Stimulated activated CD8-positive, alpha-beta memory T cell treated with anti-CD3 and anti-CD28 coated beads, Interleukin-2, amount 100 ng/mL, for 48 hours (primary cell): ENCODE measurements around the gene EGF.
"Not testable (repeated sequence)": the region's sequence is repeated elsewhere in the genome, so short reads cannot be mapped to it uniquely, and the experiment has no call there.

ENCODE experiments used
- DNase-seq, 2 donors: peaks; one replicate each; pipeline ENCODE4 v3.0.0-alpha.2; 2020; ENCODE audit warnings: low read depth in 2 of 2

Gene EGF

DNA sequence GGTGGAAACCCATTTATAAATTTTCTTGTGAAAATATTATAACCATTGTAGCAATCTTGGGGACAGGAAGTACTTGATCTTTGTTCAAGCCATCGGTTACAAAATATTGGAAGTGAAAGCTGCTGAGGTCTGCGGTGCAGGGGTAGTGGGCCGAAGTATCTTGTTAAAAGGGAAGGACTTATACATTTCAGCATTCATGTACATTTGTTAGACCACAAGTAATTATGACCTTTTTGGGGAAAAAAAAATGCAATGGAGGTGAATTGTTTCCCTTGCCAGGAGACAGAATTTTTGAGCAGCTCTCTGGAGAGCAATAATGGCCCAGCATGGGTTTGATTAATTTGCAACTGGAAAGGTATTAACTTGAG lies 121.3 kb downstream of the EGF start:
- DNase-seq = no peak

- DNase-seq = not testable (repeated sequence)
Measured at GRCh38 chr4:110039164-110039563, 126.5 kb downstream of the EGF start.

- DNase-seq = no peak
Measured at GRCh38 chr4:110041735-110042134, 129.1 kb downstream of the EGF start.

DNA sequence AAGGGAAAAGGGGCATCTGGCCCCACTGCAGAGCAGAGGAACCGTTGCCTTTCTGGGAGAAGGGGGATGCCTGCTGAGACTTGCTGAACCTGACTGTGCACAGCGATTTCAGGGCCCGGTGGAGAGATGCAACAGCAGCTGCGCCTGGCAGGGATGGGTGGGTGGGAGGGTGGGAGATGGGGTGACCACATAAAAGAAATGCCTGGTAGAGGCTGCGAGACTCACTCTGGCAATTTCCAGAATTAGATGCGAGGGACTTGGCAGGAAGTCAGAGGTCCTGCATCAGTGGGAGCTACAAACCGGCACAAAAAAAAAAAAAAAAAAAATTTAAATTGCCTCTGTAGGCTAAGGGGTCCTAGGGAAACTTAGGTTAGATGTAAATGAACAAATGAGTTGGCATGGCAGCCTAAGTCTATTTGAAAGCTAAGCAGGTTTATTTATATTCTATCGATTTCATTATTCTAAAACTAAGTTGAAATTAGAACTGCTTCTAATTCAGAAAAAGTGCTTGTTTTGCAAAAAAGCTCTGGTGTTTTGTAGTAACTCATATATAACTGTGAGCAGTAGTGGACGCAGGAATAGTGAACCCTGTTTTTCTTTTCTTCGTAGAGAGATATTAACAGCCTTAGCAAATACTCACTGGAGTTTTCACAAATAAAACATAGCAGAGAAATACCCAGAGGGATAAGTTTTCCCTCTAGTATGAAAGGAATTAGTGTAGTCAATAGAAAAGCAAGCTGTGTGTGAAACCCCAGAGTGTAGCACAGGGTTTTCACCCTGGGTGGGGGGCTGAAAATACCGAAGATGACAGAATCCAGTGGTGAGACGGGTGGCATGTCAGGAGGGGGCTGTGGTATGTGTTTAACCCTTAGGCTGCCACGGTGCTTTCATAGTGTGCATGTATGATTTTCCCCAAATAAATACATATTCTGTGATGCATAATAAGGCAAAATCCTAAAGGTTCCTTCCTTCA lies 130.1 kb downstream of the EGF start:
- DNase-seq = no peak

DNA sequence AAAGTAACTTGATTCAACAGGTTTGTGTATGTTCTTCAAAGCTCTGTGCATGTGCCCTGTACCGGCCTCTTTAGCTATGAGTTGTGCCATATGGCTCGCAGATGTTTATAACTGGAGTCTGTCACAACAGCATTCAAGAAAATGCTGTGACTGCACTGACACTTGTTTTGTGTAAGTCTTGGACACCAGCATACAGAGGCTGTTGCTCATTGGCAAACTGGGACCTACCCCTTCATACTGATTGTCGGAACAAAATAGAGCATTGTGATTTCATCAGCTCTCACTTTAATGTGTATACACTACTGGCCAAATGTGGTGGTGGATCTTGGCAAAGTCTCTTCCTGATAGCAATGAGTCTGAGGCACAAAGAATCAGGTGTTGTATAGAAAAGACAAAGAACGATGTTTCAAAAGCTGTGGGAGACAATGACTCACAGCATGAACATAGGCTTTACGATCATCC lies 133.9 kb downstream of the EGF start:
- no peak for DNase-seq

DNA sequence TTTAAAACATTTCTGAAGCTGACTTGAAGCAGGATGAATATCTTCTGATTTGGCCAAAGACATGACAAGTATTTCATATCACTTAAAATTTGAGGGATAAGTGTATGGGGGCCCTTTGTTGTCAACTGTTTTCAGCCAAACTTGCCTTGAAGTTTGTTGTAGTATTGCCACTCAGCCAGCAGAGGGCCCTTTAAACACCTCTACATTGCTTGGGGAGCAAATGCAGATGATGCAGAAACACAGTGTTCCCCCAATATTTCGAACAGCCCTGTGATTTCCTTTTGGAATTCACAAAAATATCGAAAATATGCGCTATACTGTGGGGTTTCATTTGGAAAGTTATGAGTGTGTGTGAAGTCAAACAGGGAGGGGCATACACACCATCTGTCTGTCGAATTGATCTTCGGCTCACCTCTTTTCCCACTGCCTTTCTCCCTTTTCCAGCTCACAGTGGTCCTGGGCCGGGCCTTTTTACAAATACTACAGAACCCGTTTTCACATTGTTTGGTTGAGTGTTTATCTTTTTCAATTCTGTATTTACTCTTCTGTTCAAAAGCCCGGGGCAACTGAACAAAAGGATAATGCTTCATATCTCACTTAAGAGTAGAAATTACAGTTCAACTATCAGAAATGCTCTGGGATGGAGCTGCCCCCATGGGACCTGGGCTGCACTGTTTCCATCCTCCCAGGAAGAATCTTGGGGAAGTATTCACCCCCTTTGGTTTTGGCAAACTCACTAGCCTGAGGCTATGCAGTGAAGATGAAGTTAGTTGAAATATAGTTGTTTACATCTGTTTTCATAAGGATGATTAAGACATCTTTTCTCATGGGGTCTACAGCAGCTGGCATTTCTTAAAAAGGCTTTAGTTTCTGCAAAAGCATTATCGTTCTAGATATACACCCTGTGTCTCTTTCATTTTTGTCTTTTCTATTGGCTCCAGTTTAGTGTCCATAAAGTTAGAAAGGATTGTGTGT lies 137.6 kb downstream of the EGF start:
- DNase-seq = peak in 1 of 2 donors; percentile 26

DNA sequence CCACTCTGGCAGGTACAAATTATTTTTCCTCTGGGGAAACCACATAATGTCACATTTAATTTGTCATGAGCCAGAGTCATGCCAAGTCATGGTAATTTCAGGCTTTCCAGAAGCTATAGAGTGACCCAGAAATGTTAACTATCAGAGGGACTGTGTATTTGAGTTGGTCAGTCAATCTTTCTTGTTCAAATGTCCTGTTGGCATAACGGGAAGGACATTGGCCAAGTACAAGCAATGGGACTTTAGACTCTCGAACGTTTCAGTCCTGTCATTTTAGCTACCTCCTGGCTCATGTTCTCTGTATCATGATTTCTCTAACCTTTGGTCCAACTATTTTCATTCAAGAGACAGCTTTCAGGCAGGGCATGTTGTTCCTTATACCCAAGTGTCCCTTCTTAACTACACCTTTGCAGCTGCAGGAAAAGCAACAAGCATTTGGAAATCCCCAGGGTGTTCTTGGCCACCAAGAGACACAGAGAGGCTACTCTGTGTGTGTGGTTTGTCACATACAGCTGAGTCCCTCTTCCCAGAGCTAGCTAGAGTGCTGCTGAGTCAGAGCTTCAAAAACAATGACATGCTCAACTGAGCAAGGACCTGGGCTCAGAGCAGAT lies 142.6 kb downstream of the EGF start:
- DNase-seq = no peak

DNA sequence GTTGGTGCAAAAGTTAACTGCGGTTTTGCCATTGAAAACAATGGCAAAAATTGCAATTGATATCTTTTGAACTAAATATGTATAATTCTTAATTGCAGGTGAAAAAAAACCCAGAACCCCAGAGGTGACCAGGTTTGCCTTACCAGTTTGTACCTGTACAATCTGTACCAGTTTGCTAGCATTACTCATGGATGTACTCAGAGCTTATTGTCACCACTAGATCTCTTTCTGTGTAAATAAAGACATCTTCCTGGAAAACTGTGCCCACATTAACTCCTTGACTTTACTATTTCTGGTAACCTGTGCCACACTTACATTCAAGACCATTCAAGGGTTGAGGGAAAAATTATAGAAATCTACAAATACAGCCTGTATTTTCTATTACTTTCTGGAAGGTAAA lies 146.0 kb downstream of the EGF start:
- DNase-seq = no peak

GRCh38 chr4:110059556-110060191 lies 147.0 kb downstream of the EGF start:
- DNase-seq = no peak

- DNase-seq = no peak
Measured at GRCh38 chr4:110061076-110061475, 148.4 kb downstream of the EGF start.
